HG03103 (cell line): ENCODE data around the gene BBLN.

Source experiments
- ATAC-seq: cut with Tn5 transposase; IDR thresholded peaks from one replicate; pipeline ENCODE4 v1.9.1; 2021; ENCODE audit warnings: low read depth; ENCODE audit not compliant: unreplicated experiment

The BBLN gene

GRCh38 chr9:128206916-128207910 is 47.1 kb downstream of the BBLN start:
- no peak for ATAC-seq

GRCh38 chr9:128208386-128208785 is 48.3 kb downstream of the BBLN start:
- no peak for ATAC-seq

GRCh38 chr9:128208946-128209669 is 49.0 kb downstream of the BBLN start:
- no peak for ATAC-seq

GRCh38 chr9:128211186-128211980 is 51.3 kb downstream of the BBLN start:
- ATAC-seq = no peak

- ATAC-seq = no peak
These were observed 51.9 kb downstream of the BBLN start for GRCh38 chr9:128211981-128212281.
